ENCODE results near the gene TIMP3.
"Not testable (repeated sequence)": the region's sequence is repeated elsewhere in the genome, so short reads cannot be mapped to it uniquely, and the experiment has no call there.

TIMP3 gene

GRCh38 chr22:32801537-32802236 is at the start of gene TIMP3:
Gene TIMP3 (plus strand): TSS chr22:32801705. CDS start chr22:32802002, 297 bp downstream.
- peak; percentile 98 for DNase-seq (ENCODE audit: low spot score)

GRCh38 chr22:32752326-32752725 is 49.2 kb upstream of the TIMP3 start:
- DNase-seq (ENCODE audit: low spot score) = no peak

GRCh38 chr22:32752816-32753520 is 48.5 kb upstream of the TIMP3 start:
- no peak for DNase-seq (ENCODE audit: low spot score)

GRCh38 chr22:32753591-32753990 is 47.9 kb upstream of the TIMP3 start:
- no peak for DNase-seq (ENCODE audit: low spot score)

- DNase-seq (ENCODE audit: low spot score) = peak; percentile 73
These were observed 47.0 kb upstream of the TIMP3 start for GRCh38 chr22:32754413-32755041.

- not testable (repeated sequence) for DNase-seq (ENCODE audit: low spot score)
These were observed 44.3 kb upstream of the TIMP3 start for GRCh38 chr22:32757086-32757762.

- peak; percentile 44 for DNase-seq (ENCODE audit: low spot score)
These were observed 42.6 kb upstream of the TIMP3 start for GRCh38 chr22:32758866-32759385.

GRCh38 chr22:32760396-32760795 is 41.1 kb upstream of the TIMP3 start:
- DNase-seq (ENCODE audit: low spot score) = no peak

GRCh38 chr22:32760815-32761214 is 40.7 kb upstream of the TIMP3 start:
- DNase-seq (ENCODE audit: low spot score) = no peak

- no peak for DNase-seq (ENCODE audit: low spot score)
These were observed 40.1 kb upstream of the TIMP3 start for GRCh38 chr22:32761251-32761903.

GRCh38 chr22:32764330-32765131 is 37.0 kb upstream of the TIMP3 start:
- peak; percentile 85 for DNase-seq (ENCODE audit: low spot score)

- no peak for DNase-seq (ENCODE audit: low spot score)
These were observed 36.3 kb upstream of the TIMP3 start for GRCh38 chr22:32765132-32765618.

- DNase-seq (ENCODE audit: low spot score) = no peak
These were observed 29.7 kb upstream of the TIMP3 start for GRCh38 chr22:32771756-32772155.

GRCh38 chr22:32775957-32776356 is 25.5 kb upstream of the TIMP3 start:
- DNase-seq (ENCODE audit: low spot score) = no peak

GRCh38 chr22:32776397-32776796 is 25.1 kb upstream of the TIMP3 start:
- DNase-seq (ENCODE audit: low spot score) = no peak

GRCh38 chr22:32776802-32777201 is 24.7 kb upstream of the TIMP3 start:
- DNase-seq (ENCODE audit: low spot score) = no peak

- no peak for DNase-seq (ENCODE audit: low spot score)
These were observed 23.5 kb upstream of the TIMP3 start for GRCh38 chr22:32777987-32778386.

GRCh38 chr22:32780726-32781310 is 20.7 kb upstream of the TIMP3 start:
- no peak for DNase-seq (ENCODE audit: low spot score)

GRCh38 chr22:32781695-32782094 is 19.8 kb upstream of the TIMP3 start:
- DNase-seq (ENCODE audit: low spot score) = peak; percentile 44

- no peak for DNase-seq (ENCODE audit: low spot score)
These were observed 16.0 kb upstream of the TIMP3 start for GRCh38 chr22:32785321-32786026.

Measured in GM03348 (cell line).